ENCODE data around the gene TNNC1.

DNA sequence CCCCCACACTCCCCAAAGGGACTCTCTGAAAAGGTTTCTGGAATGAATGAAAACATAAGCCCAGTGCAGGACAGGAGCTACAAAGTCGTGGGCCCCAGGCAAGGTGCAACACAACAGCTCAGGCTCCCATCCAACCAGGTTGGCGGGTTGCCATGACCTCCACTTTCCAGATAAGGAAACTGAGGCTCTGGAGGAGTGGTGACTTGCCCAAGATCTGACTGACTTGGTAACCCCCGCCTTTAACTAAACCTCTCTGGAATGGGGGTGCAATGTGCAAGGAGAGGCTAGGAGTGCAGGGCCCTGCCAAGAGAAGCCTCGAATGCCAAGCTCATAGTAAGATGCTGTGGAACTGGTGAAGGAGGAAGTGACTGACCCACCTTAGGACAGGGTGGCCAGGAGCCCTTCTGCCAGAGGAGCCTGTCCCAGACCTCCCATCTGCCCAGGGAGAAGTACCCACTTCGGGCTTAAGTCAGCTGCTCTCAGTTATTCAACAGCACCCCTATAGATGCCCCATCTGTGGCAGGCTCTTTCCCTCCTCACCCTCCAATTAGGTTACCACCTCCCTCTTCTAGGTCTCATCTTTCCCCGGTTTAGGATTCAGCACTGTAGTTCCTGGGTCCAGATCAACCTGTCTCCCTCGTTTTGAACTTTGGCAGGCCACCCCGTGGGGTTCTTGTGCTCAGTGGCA, 553 bp upstream of the TNNC1 start:
- TF ChIP-seq EZH2 (IDR thresholded peaks at IDR 0.05; ENCODE audit: insufficient read depth, low read length) = no peak
- TF ChIP-seq, protein P1, sequence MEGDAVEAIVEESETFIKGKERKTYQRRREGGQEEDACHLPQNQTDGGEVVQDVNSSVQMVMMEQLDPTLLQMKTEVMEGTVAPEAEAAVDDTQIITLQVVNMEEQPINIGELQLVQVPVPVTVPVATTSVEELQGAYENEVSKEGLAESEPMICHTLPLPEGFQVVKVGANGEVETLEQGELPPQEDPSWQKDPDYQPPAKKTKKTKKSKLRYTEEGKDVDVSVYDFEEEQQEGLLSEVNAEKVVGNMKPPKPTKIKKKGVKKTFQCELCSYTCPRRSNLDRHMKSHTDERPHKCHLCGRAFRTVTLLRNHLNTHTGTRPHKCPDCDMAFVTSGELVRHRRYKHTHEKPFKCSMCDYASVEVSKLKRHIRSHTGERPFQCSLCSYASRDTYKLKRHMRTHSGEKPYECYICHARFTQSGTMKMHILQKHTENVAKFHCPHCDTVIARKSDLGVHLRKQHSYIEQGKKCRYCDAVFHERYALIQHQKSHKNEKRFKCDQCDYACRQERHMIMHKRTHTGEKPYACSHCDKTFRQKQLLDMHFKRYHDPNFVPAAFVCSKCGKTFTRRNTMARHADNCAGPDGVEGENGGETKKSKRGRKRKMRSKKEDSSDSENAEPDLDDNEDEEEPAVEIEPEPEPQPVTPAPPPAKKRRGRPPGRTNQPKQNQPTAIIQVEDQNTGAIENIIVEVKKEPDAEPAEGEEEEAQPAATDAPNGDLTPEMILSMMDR (IDR thresholded peaks at IDR 0.05; ENCODE audit: insufficient read depth, low read depth, low read length) = no peak

Data from astrocyte (in vitro differentiated cells and primary cell).